COLO829 (cell line): ENCODE results near the gene COL18A1.
"Not testable (repeated sequence)": the region's sequence is repeated elsewhere in the genome, so short reads cannot be mapped to it uniquely, and the experiment has no call there.

Experiments used
- DNase-seq: peaks from one replicate; pipeline ENCODE4 v3.0.0; 2012; ENCODE audit warnings: low spot score

Gene COL18A1

GRCh38 chr21:45494851-45495680, 90.1 kb downstream of the COL18A1 start:
- no peak for DNase-seq

GRCh38 chr21:45496151-45496967, 91.4 kb downstream of the COL18A1 start:
- no peak for DNase-seq

- no peak for DNase-seq
These were observed 92.2 kb downstream of the COL18A1 start for GRCh38 chr21:45496968-45497845.

GRCh38 chr21:45497846-45498645, 93.1 kb downstream of the COL18A1 start:
- no peak for DNase-seq

GRCh38 chr21:45498646-45499000, 93.7 kb downstream of the COL18A1 start:
- DNase-seq, result no peak

GRCh38 chr21:45499201-45499750, 94.3 kb downstream of the COL18A1 start:
- no peak for DNase-seq

- DNase-seq, result no peak
These were observed 95.1 kb downstream of the COL18A1 start for GRCh38 chr21:45499970-45500577.

GRCh38 chr21:45501081-45502005, 96.4 kb downstream of the COL18A1 start:
- DNase-seq, result not testable (repeated sequence)

GRCh38 chr21:45502006-45502345, 97.0 kb downstream of the COL18A1 start:
- DNase-seq, result no peak

- no peak for DNase-seq
These were observed 97.6 kb downstream of the COL18A1 start for GRCh38 chr21:45502600-45502999.

GRCh38 chr21:45503226-45503625, 98.3 kb downstream of the COL18A1 start:
- not testable (repeated sequence) for DNase-seq

- DNase-seq, result no peak
These were observed 99.1 kb downstream of the COL18A1 start for GRCh38 chr21:45504021-45504515.

GRCh38 chr21:45504516-45505415, 99.8 kb downstream of the COL18A1 start:
- DNase-seq, result no peak

GRCh38 chr21:45505416-45506021, 100.6 kb downstream of the COL18A1 start:
- no peak for DNase-seq

GRCh38 chr21:45506241-45506817, 101.4 kb downstream of the COL18A1 start:
- no peak for DNase-seq

GRCh38 chr21:45506836-45507522, 102.0 kb downstream of the COL18A1 start:
- DNase-seq, result no peak

- no peak for DNase-seq
These were observed 102.5 kb downstream of the COL18A1 start for GRCh38 chr21:45507523-45507875.
